H9 (cell line): Measurements from ENCODE around the gene SOCS7. TPM values are rescaled to one million over a fixed set of nuclear protein-coding genes. Genes with fewer than 3 reads are reported as not detected.
A peak's percentile ranks its signal among the peaks of the same experiment; 100 is the strongest.

ENCODE experiments used
- DNase-seq: peaks from one replicate; pipeline ENCODE4 v3.0.0-alpha.2; 2017
- H2AFZ ChIP-seq: one replicate; pipeline ENCODE4 v1.6.1; 2013; ENCODE audit warnings: mild to moderate bottlenecking, low read length, control low read depth, moderate library complexity
- H2AK5ac ChIP-seq: 2 replicates; pipeline ENCODE4 v1.6.1; 2013; ENCODE audit warnings: low read length, control low read depth, mixed read lengths; ENCODE audit not compliant: insufficient read length
- H2BK120ac ChIP-seq: one replicate; pipeline ENCODE4 v1.6.1; 2013; ENCODE audit warnings: low read depth, mild to moderate bottlenecking, low read length, control low read depth, inconsistent platforms; ENCODE audit not compliant: poor library complexity, severe bottlenecking
- H2BK12ac ChIP-seq: 2 replicates; pipeline ENCODE4 v1.6.1; 2013; ENCODE audit warnings: low read length, control low read depth, mixed read lengths, low read depth; ENCODE audit not compliant: insufficient read length
- H2BK15ac ChIP-seq: 2 replicates; pipeline ENCODE4 v1.6.1; 2013; ENCODE audit warnings: low read depth, low read length, control low read depth
- H2BK20ac ChIP-seq: one replicate; pipeline ENCODE4 v1.6.1; 2013; ENCODE audit warnings: low read depth, mild to moderate bottlenecking, low read length, control low read depth, inconsistent platforms; ENCODE audit not compliant: poor library complexity, severe bottlenecking
- H2BK5ac ChIP-seq: 2 replicates; pipeline ENCODE4 v1.6.1; 2013; ENCODE audit warnings: low read length, control low read depth, mixed read lengths; ENCODE audit not compliant: insufficient read length
- H3K14ac ChIP-seq: 2 replicates; pipeline ENCODE4 v1.6.1; 2013; ENCODE audit warnings: low read length, control low read depth; ENCODE audit not compliant: insufficient read depth
- H3K18ac ChIP-seq: 2 replicates; pipeline ENCODE4 v1.6.1; 2013; ENCODE audit warnings: low read depth, mild to moderate bottlenecking, mixed read lengths, low read length, control low read depth; ENCODE audit not compliant: insufficient read length
- H3K23ac ChIP-seq: 2 replicates; pipeline ENCODE4 v1.6.1; 2013; ENCODE audit warnings: low read length, control low read depth, mixed read lengths, low read depth; ENCODE audit not compliant: insufficient read length
- H3K23me2 ChIP-seq: 2 replicates; pipeline ENCODE4 v1.6.1; 2013; ENCODE audit warnings: low read depth, mild to moderate bottlenecking, mixed read lengths, low read length, control low read depth; ENCODE audit not compliant: insufficient read length, poor library complexity, severe bottlenecking
- H3K27ac ChIP-seq: 2 replicates; pipeline ENCODE4 v1.5.1; 2013; ENCODE audit warnings: low read length, control low read depth, mixed read lengths, low read depth; ENCODE audit not compliant: insufficient read length
- H3K27me3 ChIP-seq: 2 replicates; pipeline ENCODE4 v1.6.1; 2013; ENCODE audit warnings: low read length, control low read depth, inconsistent platforms; ENCODE audit not compliant: insufficient read depth
- H3K4ac ChIP-seq: 2 replicates; pipeline ENCODE4 v1.6.1; 2013; ENCODE audit warnings: low read depth, mild to moderate bottlenecking, control low read depth, inconsistent platforms, low read length, moderate library complexity
- H3K4me1 ChIP-seq: 2 replicates; pipeline ENCODE4 v1.6.1; 2013; ENCODE audit warnings: low read length, control low read depth, inconsistent platforms; ENCODE audit not compliant: insufficient read depth
- H3K4me2 ChIP-seq: 2 replicates; pipeline ENCODE4 v1.6.1; 2013; ENCODE audit warnings: low read length, control low read depth, mixed read lengths; ENCODE audit not compliant: insufficient read length, insufficient read depth
- H3K56ac ChIP-seq: 2 replicates; pipeline ENCODE4 v1.6.1; 2013; ENCODE audit warnings: low read depth, mild to moderate bottlenecking, mixed read lengths, low read length, control low read depth; ENCODE audit not compliant: insufficient read length
- H3K79me1 ChIP-seq: 2 replicates; pipeline ENCODE4 v1.6.1; 2013; ENCODE audit warnings: low read depth, mild to moderate bottlenecking, moderate library complexity, low read length, control low read depth, inconsistent platforms; ENCODE audit not compliant: insufficient read depth, poor library complexity, severe bottlenecking
- H3K79me2 ChIP-seq: 2 replicates; pipeline ENCODE4 v1.6.1; 2013; ENCODE audit warnings: low read length, control low read depth, inconsistent platforms; ENCODE audit not compliant: insufficient read depth
- H3K9ac ChIP-seq: 2 replicates; pipeline ENCODE4 v1.6.1; 2013; ENCODE audit warnings: low read length, control low read depth, mixed read lengths; ENCODE audit not compliant: insufficient read length; ENCODE audit errors: extremely low read depth
- H3K9me3 ChIP-seq: one replicate; pipeline ENCODE4 v1.6.1; 2013; ENCODE audit warnings: low read depth, low read length, inconsistent platforms; ENCODE audit not compliant: control insufficient read depth
- H3T11ph ChIP-seq: one replicate; pipeline ENCODE4 v1.6.1; 2013; ENCODE audit warnings: mild to moderate bottlenecking, low read length, control low read depth, inconsistent platforms
- H4K20me1 ChIP-seq: one replicate; pipeline ENCODE4 v1.6.1; 2013; ENCODE audit not compliant: control insufficient read depth, insufficient read length, insufficient read depth
- H4K5ac ChIP-seq: 2 replicates; pipeline ENCODE4 v1.6.1; 2013; ENCODE audit warnings: low read depth, mild to moderate bottlenecking, mixed read lengths, low read length, control low read depth; ENCODE audit not compliant: insufficient read length
- H4K8ac ChIP-seq: replicated peaks from 2 replicates; pipeline ENCODE4 v1.6.1; 2013; ENCODE audit warnings: low read length, control low read depth, mixed read lengths, low read depth; ENCODE audit not compliant: insufficient read length
- H4K91ac ChIP-seq: 2 replicates; pipeline ENCODE4 v1.6.1; 2013; ENCODE audit warnings: low read depth, mild to moderate bottlenecking, moderate library complexity, mixed read lengths, low read length, control low read depth; ENCODE audit not compliant: insufficient read length
- H3K27ac Mint-ChIP-seq, 3 experiments: 2 replicates in 2 of 3; 3 replicates in 1 of 3; pipeline ENCODE4 v1.8.0; 2020 to 2021; ENCODE audit warnings: mixed read lengths in 3 of 3, mild to moderate bottlenecking in 1 of 3, moderate library complexity in 1 of 3
- H3K27me3 Mint-ChIP-seq: 2 replicates; pipeline ENCODE4 v1.8.0; 2021; ENCODE audit warnings: low read depth, mild to moderate bottlenecking, moderate library complexity, mixed read lengths
- H3K36me3 Mint-ChIP-seq, 3 experiments: 2 replicates in 2 of 3; 3 replicates in 1 of 3; pipeline ENCODE4 v1.8.0; 2020 to 2021; ENCODE audit warnings: low read depth in 3 of 3, mixed read lengths in 3 of 3; ENCODE audit not compliant: insufficient read depth in 1 of 3
- H3K4me1 Mint-ChIP-seq, 2 experiments: 2 replicates each; pipeline ENCODE4 v1.8.0; 2020; ENCODE audit warnings: mixed read lengths in 2 of 2
- H3K4me3 Mint-ChIP-seq, 2 experiments: 2 replicates in 1 of 2; 3 replicates in 1 of 2; pipeline ENCODE4 v1.8.0; 2020 to 2021; ENCODE audit warnings: mild to moderate bottlenecking in 2 of 2, mixed read lengths in 2 of 2, moderate library complexity in 1 of 2
- H3K9me3 Mint-ChIP-seq, 2 experiments: 2 replicates in 1 of 2; 3 replicates in 1 of 2; pipeline ENCODE4 v1.8.0; 2020; ENCODE audit warnings: mild to moderate bottlenecking in 2 of 2, mixed read lengths in 2 of 2, moderate library complexity in 1 of 2
- WGBS: extraction: QIAGEN DNeasy Blood & Tissue Kit; methylation state at CpG from one replicate; pipeline ENCODE4 v1.1.7; 2013; ENCODE audit warnings: missing lambda C conversion rate, low lambda C conversion rate, mixed read lengths; ENCODE audit not compliant: insufficient read length; ENCODE audit errors: extremely low coverage; 5-methylcytosine and 5-hydroxymethylcytosine counted together
- total RNA-seq: library from RNA; stranded (reverse); gene quantifications from 2 replicates; pipeline ENCODE4 v1.2.1, GENCODE V29; 2021
- TF ChIP-seq, protein P1 (sequence below): fragments of 200-600 bp; sonication (generic); conservative IDR thresholded peaks from 3 replicates; pipeline ENCODE4 v1.8.0; 2021; ENCODE audit warnings: antibody characterized with exemption, mild to moderate bottlenecking

SOCS7 gene
- total RNA-seq, 1 experiment from 2014 or later = 31.0 TPM

DNA sequence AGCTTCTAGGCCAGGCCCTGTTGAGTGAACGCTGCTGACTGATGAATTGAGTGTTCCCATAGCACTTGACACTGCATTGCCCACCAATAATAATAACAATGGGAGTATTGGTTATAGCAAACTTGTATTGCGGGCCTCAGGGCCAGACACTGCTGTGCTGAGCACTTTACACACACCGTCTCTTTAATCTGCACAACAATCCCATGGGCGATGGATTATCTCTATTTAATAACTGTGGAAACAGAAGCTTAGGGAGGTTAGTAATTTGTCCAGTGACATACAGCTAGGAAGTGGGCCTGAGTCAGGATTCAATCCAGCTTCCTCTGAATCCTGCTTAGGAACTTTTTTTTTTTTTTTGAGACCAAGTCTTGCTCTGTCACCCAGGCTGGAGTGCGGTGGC lies 87.8 kb downstream of the SOCS7 start:
- H3K9me3 ChIP-seq = no peaks in the 10 kb centered on the region
- H2BK20ac ChIP-seq = no peak overlapping the region
- H4K8ac ChIP-seq = no peak overlapping the region
- Mint-ChIP-seq H3K9me3 (no peaks in the 10 kb centered on the region), H3K4me1 (peaks cover 69 to 70% of the 10 kb centered on the region in 2 experiments), H3K27ac (peak overlapping the region; percentile 4 to 79 (median 29); a peak in 3 of 7 replicates), H3K4me3 (no peak overlapping the region), H3K27me3 (no peaks in the 10 kb centered on the region), H3K36me3 (peaks cover 2 to 18% (median 4%) of the 10 kb centered on the region in 3 experiments; a peak in 5 of 7 replicates)
- H3K27me3 ChIP-seq = no peaks in the 10 kb centered on the region
- no peak overlapping the region for H3K9ac ChIP-seq
- peaks cover 2% of the 10 kb centered on the region for H3K79me1 ChIP-seq
- H2BK120ac ChIP-seq = no peak overlapping the region
- H2BK15ac ChIP-seq = no peak overlapping the region
- H3K23me2 ChIP-seq = no peaks in the 10 kb centered on the region
- H3K4me1 ChIP-seq = peaks cover 6% of the 10 kb centered on the region; the same call in 1 of the 2 replicates
- H3K56ac ChIP-seq = no peak overlapping the region
- H3K27ac ChIP-seq = no peak overlapping the region
- no peak overlapping the region for H2BK5ac ChIP-seq
- no peak overlapping the region for H3K18ac ChIP-seq
- H3K23ac ChIP-seq = no peak overlapping the region
- no peak for DNase-seq
- H3K14ac ChIP-seq = no peak overlapping the region
- no CpG with 5 or more reads among the region's 5 CpGs for WGBS
- no peak overlapping the region for H4K91ac ChIP-seq
- H3K4ac ChIP-seq = no peak overlapping the region
- peaks cover 6% of the 10 kb centered on the region; the same call in 1 of the 2 replicates for H3K79me2 ChIP-seq
- H4K20me1 ChIP-seq = no peaks in the 10 kb centered on the region
- H2BK12ac ChIP-seq = no peak overlapping the region
- TF ChIP-seq, protein P1, sequence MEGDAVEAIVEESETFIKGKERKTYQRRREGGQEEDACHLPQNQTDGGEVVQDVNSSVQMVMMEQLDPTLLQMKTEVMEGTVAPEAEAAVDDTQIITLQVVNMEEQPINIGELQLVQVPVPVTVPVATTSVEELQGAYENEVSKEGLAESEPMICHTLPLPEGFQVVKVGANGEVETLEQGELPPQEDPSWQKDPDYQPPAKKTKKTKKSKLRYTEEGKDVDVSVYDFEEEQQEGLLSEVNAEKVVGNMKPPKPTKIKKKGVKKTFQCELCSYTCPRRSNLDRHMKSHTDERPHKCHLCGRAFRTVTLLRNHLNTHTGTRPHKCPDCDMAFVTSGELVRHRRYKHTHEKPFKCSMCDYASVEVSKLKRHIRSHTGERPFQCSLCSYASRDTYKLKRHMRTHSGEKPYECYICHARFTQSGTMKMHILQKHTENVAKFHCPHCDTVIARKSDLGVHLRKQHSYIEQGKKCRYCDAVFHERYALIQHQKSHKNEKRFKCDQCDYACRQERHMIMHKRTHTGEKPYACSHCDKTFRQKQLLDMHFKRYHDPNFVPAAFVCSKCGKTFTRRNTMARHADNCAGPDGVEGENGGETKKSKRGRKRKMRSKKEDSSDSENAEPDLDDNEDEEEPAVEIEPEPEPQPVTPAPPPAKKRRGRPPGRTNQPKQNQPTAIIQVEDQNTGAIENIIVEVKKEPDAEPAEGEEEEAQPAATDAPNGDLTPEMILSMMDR = no peak
- H4K5ac ChIP-seq = no peak overlapping the region
- H2AK5ac ChIP-seq = no peak overlapping the region
- H2AFZ ChIP-seq = no peak overlapping the region
- H3T11ph ChIP-seq = no peak overlapping the region
- no peak overlapping the region for H3K4me2 ChIP-seq
